Measurements from ENCODE around the gene SMIM27. TPM values are rescaled to one million over a fixed set of nuclear protein-coding genes. Genes with fewer than 3 reads are reported as not detected.

SMIM27 gene
- total RNA-seq, 1 experiment from 2014 or later: 15.7 TPM

DNA sequence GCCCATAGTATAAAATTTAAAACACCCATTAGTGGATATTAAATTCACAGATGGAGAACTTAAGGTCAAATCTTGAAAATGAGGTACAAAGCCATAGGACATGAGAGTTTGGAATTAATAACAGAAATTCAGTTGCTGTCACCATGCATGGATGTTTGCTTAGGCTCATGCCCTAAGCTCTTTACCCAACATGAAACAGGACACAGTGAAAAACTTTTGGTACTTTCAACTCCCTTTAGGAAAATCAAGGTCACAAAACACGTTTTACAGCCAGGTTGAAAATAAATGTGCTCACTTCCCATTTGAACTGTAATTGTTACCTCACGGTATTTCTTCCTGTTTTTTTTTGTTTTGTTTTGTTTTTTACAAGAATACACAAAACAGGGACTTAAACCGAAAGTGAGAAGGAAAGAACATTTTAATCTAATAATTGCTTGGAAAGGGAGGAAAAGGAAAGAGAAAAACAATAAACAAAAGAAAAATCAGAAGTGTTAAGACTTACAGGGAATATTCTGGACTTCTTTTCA lies 6.3 kb downstream of the SMIM27 start:
- Histone ChIP-seq H3K56ac (ENCODE audit: insufficient read length, low read depth, low read length) (no peak overlapping the region), H2BK5ac (ENCODE audit: insufficient read length, low read length) (no peak overlapping the region), H2AFZ (ENCODE audit: low read length) (no peak overlapping the region), H4K8ac (replicated peaks; ENCODE audit: insufficient read length, low read depth, low read length) (no peak overlapping the region), H3K9ac (ENCODE audit: extremely low read depth, insufficient read length, low read length) (no peak overlapping the region), H3K79me2 (ENCODE audit: insufficient read depth, low read length) (no peaks in the 10 kb centered on the region), H2BK120ac (ENCODE audit: low read depth, low read length, poor library complexity, severe bottlenecking) (no peak overlapping the region), H3K27me3 (ENCODE audit: insufficient read depth, low read length) (no peaks in the 10 kb centered on the region), H3K9me3 (ENCODE audit: control insufficient read depth, low read depth, low read length) (no peaks in the 10 kb centered on the region), H3K4me2 (ENCODE audit: insufficient read depth, insufficient read length, low read length) (no peak overlapping the region), H3K79me1 (ENCODE audit: insufficient read depth, low read depth, low read length, poor library complexity, severe bottlenecking) (no peaks in the 10 kb centered on the region), H3K4me1 (ENCODE audit: insufficient read depth, low read length) (no peaks in the 10 kb centered on the region), H3K27ac (ENCODE audit: insufficient read length, low read depth, low read length) (no peak overlapping the region), H4K5ac (ENCODE audit: insufficient read length, low read depth, low read length) (no peak overlapping the region), H3K23ac (ENCODE audit: insufficient read length, low read depth, low read length) (no peak overlapping the region), H2BK12ac (ENCODE audit: insufficient read length, low read depth, low read length) (no peak overlapping the region), H2AK5ac (ENCODE audit: insufficient read length, low read length) (no peak overlapping the region), H2BK15ac (ENCODE audit: low read depth, low read length) (no peak overlapping the region), H3K23me2 (ENCODE audit: insufficient read length, low read depth, low read length, poor library complexity, severe bottlenecking) (no peaks in the 10 kb centered on the region), H3K18ac (ENCODE audit: insufficient read length, low read depth, low read length) (no peak overlapping the region), H3T11ph (ENCODE audit: low read length) (no peak overlapping the region), H4K91ac (ENCODE audit: insufficient read length, low read depth, low read length) (no peak overlapping the region), H3K14ac (ENCODE audit: insufficient read depth, low read length) (no peak overlapping the region), H4K20me1 (ENCODE audit: control insufficient read depth, insufficient read depth, insufficient read length) (no peaks in the 10 kb centered on the region), H2BK20ac (ENCODE audit: low read depth, low read length, poor library complexity, severe bottlenecking) (no peak overlapping the region), H3K4ac (ENCODE audit: low read depth, low read length) (no peak overlapping the region)
- no CpG with 5 or more reads among the region's 3 CpGs for WGBS (ENCODE audit: extremely low coverage, insufficient read length, low lambda C conversion rate)
- H3K36me3 Mint-ChIP-seq (ENCODE audit: insufficient read depth in 1 of 3, low read depth in 3 of 3): peaks cover 0 to 4% (median 0%) of the 10 kb centered on the region in 3 experiments; a peak in 1 of 7 replicates
- H3K27me3 Mint-ChIP-seq (ENCODE audit: low read depth): no peaks in the 10 kb centered on the region
- H3K4me3 Mint-ChIP-seq: no peak overlapping the region
- DNase-seq: no peak
- H3K9me3 Mint-ChIP-seq: no peaks in the 10 kb centered on the region
- TF ChIP-seq, protein P1, sequence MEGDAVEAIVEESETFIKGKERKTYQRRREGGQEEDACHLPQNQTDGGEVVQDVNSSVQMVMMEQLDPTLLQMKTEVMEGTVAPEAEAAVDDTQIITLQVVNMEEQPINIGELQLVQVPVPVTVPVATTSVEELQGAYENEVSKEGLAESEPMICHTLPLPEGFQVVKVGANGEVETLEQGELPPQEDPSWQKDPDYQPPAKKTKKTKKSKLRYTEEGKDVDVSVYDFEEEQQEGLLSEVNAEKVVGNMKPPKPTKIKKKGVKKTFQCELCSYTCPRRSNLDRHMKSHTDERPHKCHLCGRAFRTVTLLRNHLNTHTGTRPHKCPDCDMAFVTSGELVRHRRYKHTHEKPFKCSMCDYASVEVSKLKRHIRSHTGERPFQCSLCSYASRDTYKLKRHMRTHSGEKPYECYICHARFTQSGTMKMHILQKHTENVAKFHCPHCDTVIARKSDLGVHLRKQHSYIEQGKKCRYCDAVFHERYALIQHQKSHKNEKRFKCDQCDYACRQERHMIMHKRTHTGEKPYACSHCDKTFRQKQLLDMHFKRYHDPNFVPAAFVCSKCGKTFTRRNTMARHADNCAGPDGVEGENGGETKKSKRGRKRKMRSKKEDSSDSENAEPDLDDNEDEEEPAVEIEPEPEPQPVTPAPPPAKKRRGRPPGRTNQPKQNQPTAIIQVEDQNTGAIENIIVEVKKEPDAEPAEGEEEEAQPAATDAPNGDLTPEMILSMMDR (conservative IDR thresholded peaks at IDR 0.05): no peak
- peaks cover 0 to under 1% of the 10 kb centered on the region in 2 experiments; a peak in 1 of 4 replicates for H3K4me1 Mint-ChIP-seq
- H3K27ac Mint-ChIP-seq: no peak overlapping the region
